SK-N-SH (cell line): Measurements from ENCODE around the gene SEMA4D. TPM values are rescaled to one million over a fixed set of nuclear protein-coding genes. Genes with fewer than 3 reads are reported as not detected.

Experiments
- CTCF ChIA-PET: fragments of 300-600, 350-600 bp; formaldehyde crosslinking; extraction: SDS; loops from one replicate; lab custom pipeline; 2021; lab: Yijun Ruan, JAX
- POLR2A ChIA-PET: fragments of 350-600 bp; sonication (Branson Sonifier 250); formaldehyde crosslinking; extraction: SDS; loops from one replicate; lab custom pipeline; 2020; ENCODE audit warnings: antibody characterized with exemption, inconsistent platforms; lab: Yijun Ruan, JAX
- DNase-seq: peaks from one replicate; pipeline ENCODE4 v3.0.0; 2012
- H2AFZ ChIP-seq: fragments of 200-600 bp; sonication (generic); 2 replicates; pipeline ENCODE4 v1.8.1; 2016; ENCODE audit warnings: antibody characterized with exemption, mild to moderate bottlenecking, low read depth
- H3F3A ChIP-seq: fragments of 200-600 bp; sonication (generic); replicated peaks from 2 replicates; pipeline ENCODE3; 2016; ENCODE audit warnings: antibody characterized with exemption, mild to moderate bottlenecking; ENCODE audit not compliant: insufficient read depth
- H3K27ac ChIP-seq, 2 experiments: fragments of 200-500 bp in 1 of 2; fragments of 200-600 bp in 1 of 2; sonication (Bioruptor generic) in 1 of 2; sonication (generic), shearing (Covaris generic) in 1 of 2; 2 replicates each; pipeline versions ENCODE4 v1.5.1 to v1.6.1; 2014 to 2016; ENCODE audit warnings: low read depth in 2 of 2, inconsistent platforms in 1 of 2, low read length in 1 of 2, mild to moderate bottlenecking in 1 of 2, mixed read lengths in 1 of 2
- H3K27me3 ChIP-seq: fragments of 200-600 bp; sonication (generic), shearing (Covaris generic); 2 replicates; pipeline ENCODE4 v1.6.1; 2016; ENCODE audit warnings: mixed run types; ENCODE audit not compliant: insufficient read depth
- H3K36me3 ChIP-seq, 2 experiments: fragments of 200-500 bp in 1 of 2; fragments of 200-600 bp in 1 of 2; sonication (Bioruptor generic) in 1 of 2; sonication (generic) in 1 of 2; replicated peaks in 1 of 2; 2 replicates each; pipeline versions ENCODE3 to v1.5.1; 2014 to 2016; ENCODE audit warnings: low read length in 1 of 2, mild to moderate bottlenecking in 1 of 2; ENCODE audit not compliant: insufficient read depth in 2 of 2, control insufficient read depth in 1 of 2
- H3K4me1 ChIP-seq, 2 experiments: fragments of 200-500 bp in 1 of 2; fragments of 200-600 bp in 1 of 2; sonication (Bioruptor generic) in 1 of 2; sonication (generic), shearing (Covaris generic) in 1 of 2; 2 replicates each; pipeline versions ENCODE4 v1.5.1 to v1.6.1; 2014 to 2016; ENCODE audit warnings: low read depth in 1 of 2, low read length in 1 of 2, mixed run types in 1 of 2; ENCODE audit not compliant: insufficient read depth in 2 of 2, control insufficient read depth in 1 of 2
- H3K4me2 ChIP-seq: fragments of 200-600 bp; sonication (generic), shearing (Covaris generic); 2 replicates; pipeline ENCODE4 v1.6.1; 2017; ENCODE audit warnings: mixed run types
- H3K4me3 ChIP-seq, 2 experiments: fragments of 200-500 bp in 1 of 2; fragments of 200-600 bp in 1 of 2; sonication (Bioruptor generic) in 1 of 2; sonication (generic), shearing (Covaris generic) in 1 of 2; 2 replicates each; pipeline versions ENCODE4 v1.5.1 to v1.8.1; 2014 to 2016; ENCODE audit warnings: low read depth in 2 of 2, inconsistent platforms in 1 of 2, low read length in 1 of 2, mild to moderate bottlenecking in 1 of 2, mixed read lengths in 1 of 2, moderate library complexity in 1 of 2
- H3K79me2 ChIP-seq: fragments of 200-600 bp; sonication (generic); 2 replicates; pipeline ENCODE4 v1.8.1; 2017; ENCODE audit warnings: mild to moderate bottlenecking; ENCODE audit not compliant: insufficient read depth
- H3K9ac ChIP-seq: fragments of 200-600 bp; sonication (generic); 2 replicates; pipeline ENCODE4 v1.6.1; 2017; ENCODE audit warnings: mixed run types
- H3K9me2 ChIP-seq: fragments of 200-600 bp; sonication (generic); 2 replicates; pipeline ENCODE4 v1.6.1; 2017; ENCODE audit warnings: mixed run types
- H3K9me3 ChIP-seq: fragments of 200-600 bp; sonication (generic); 2 replicates; pipeline ENCODE4 v1.6.1; 2017; ENCODE audit warnings: mixed run types, mild to moderate bottlenecking, moderate library complexity
- H4K20me1 ChIP-seq: fragments of 200-600 bp; sonication (generic); 2 replicates; pipeline ENCODE4 v1.6.1; 2017; ENCODE audit warnings: mild to moderate bottlenecking, mixed run types; ENCODE audit not compliant: insufficient read depth
- ELF1 ChIP-seq: IDR thresholded peaks from 2 replicates; pipeline ENCODE4 v1.4.0; 2012
- EP300 ChIP-seq, 2 experiments: IDR thresholded peaks; 2 replicates each; pipeline versions ENCODE4 v1.4.0 to v1.6.1; 2012; ENCODE audit warnings: borderline replicate concordance in 1 of 2, low read depth in 1 of 2, low read length in 1 of 2
- EZH2phosphoT487 ChIP-seq: fragments of 200-600 bp; sonication (generic); IDR thresholded peaks from 2 replicates; pipeline ENCODE4 v1.6.1; 2017; ENCODE audit warnings: low read depth, mixed run types, mild to moderate bottlenecking, antibody characterized with exemption, moderate library complexity, borderline replicate concordance
- FOSL2 ChIP-seq: IDR thresholded peaks from 2 replicates; pipeline ENCODE4 v1.4.0; 2012; ENCODE audit warnings: low read depth, mild to moderate bottlenecking, moderate library complexity, borderline replicate concordance
- GABPA ChIP-seq: IDR thresholded peaks from 2 replicates; pipeline ENCODE4 v1.4.0; 2012; ENCODE audit warnings: low read depth, mild to moderate bottlenecking
- GATA2 ChIP-seq: sonication (generic); formaldehyde crosslinking; IDR thresholded peaks from 2 replicates; pipeline ENCODE4 v1.5.0; 2020; ENCODE audit warnings: mild to moderate bottlenecking, missing genetic modification reagents
- JUND ChIP-seq: IDR thresholded peaks from 2 replicates; pipeline ENCODE4 v1.4.0; 2012
- MEF2A ChIP-seq: IDR thresholded peaks from 2 replicates; pipeline ENCODE4 v1.4.0; 2012; ENCODE audit warnings: low read depth, borderline replicate concordance
- NRF1 ChIP-seq: IDR thresholded peaks from 2 replicates; pipeline ENCODE4 v1.6.1; 2012; ENCODE audit warnings: low read depth, mild to moderate bottlenecking, low read length
- RAD21 ChIP-seq: IDR thresholded peaks from 2 replicates; pipeline ENCODE4 v1.6.1; 2012; ENCODE audit warnings: mild to moderate bottlenecking, low read length
- RFX5 ChIP-seq: IDR thresholded peaks from 2 replicates; pipeline ENCODE4 v1.6.1; 2012; ENCODE audit warnings: mild to moderate bottlenecking, improper control_type of control experiment, low read length
- TCF12 ChIP-seq: IDR thresholded peaks from 2 replicates; pipeline ENCODE4 v1.4.0; 2012
- YY1 ChIP-seq: IDR thresholded peaks from 2 replicates; pipeline ENCODE4 v1.4.0; 2012; ENCODE audit warnings: low read depth, mild to moderate bottlenecking
- WGBS: methylation state at CpG from one replicate; pipeline ENCODE4 v1.1.6; 2017; ENCODE audit warnings: low lambda C conversion rate; 5-methylcytosine and 5-hydroxymethylcytosine counted together
- polyA plus RNA-seq, 3 experiments: library from polyadenylated mRNA; depleted of rRNA; stranded (reverse); fragments of >200 nt; gene quantifications; 2 replicates each; pipeline ENCODE4 v1.2.3, GENCODE V29; 2012
- TF ChIP-seq, protein P1 (sequence below): fragments of 150-350 bp; IDR thresholded peaks from 2 replicates; pipeline ENCODE4 v1.6.1; 2016; ENCODE audit warnings: mild to moderate bottlenecking, low read depth, low read length
- TF ChIP-seq, protein P2 (sequence below): IDR thresholded peaks from 2 replicates; pipeline ENCODE4 v1.4.0; 2012; ENCODE audit warnings: low read depth, borderline replicate concordance
- TF ChIP-seq, protein P3 (sequence below): IDR thresholded peaks from 2 replicates; pipeline ENCODE4 v1.4.0; 2012; ENCODE audit warnings: low read depth, borderline replicate concordance
- TF ChIP-seq, protein P4 (sequence below): IDR thresholded peaks from 2 replicates; pipeline ENCODE4 v1.4.0; 2012; ENCODE audit warnings: low read depth
- TF ChIP-seq, protein P5 (sequence below): fragments of 200-600 bp; sonication (generic); IDR thresholded peaks from 2 replicates; pipeline ENCODE4 v1.6.1; 2017; ENCODE audit warnings: antibody characterized with exemption, mild to moderate bottlenecking, moderate library complexity

The SEMA4D gene
- polyA plus RNA-seq, 1 of the 3 experiments (the other 2 are of a cell fraction), result 4.8 TPM

DNA sequence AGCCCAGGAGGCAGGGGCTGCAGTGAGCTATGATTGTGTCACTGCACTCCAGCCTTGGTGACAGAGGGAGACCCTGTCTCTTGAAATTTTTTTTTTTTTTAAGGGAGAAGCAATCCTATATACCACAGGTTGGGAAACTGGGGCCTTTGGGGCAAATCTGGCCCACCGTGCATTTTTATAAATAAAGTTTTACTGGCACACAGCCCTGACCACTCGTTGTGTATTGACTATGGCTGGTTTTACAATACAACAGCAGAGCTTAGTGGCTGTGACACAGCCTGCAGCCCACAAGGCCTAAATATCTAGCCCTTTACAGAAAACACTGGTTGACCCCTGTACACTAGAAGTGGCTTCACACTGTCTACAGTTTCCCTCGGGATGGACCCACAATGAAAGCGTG lies 121.6 kb downstream of the SEMA4D start:
- Histone ChIP-seq H3K27me3 (no peaks in the 10 kb centered on the region), H3K4me3 (no peak overlapping the region), H3K79me2 (no peaks in the 10 kb centered on the region), H4K20me1 (no peaks in the 10 kb centered on the region), H3K9ac (no peak overlapping the region), H3K9me3 (no peaks in the 10 kb centered on the region), H3K4me2 (no peak overlapping the region), H3K9me2 (no peaks in the 10 kb centered on the region), H3K27ac (peak overlapping the region in 1 of 2 experiments; percentile 74; a peak in 2 of 4 replicates), H3K36me3 (no peaks in the 10 kb centered on the region), H2AFZ (no peak overlapping the region), H3F3A (no peaks in the 10 kb centered on the region), H3K4me1 (peaks cover 0 to 16% of the 10 kb centered on the region in 2 experiments; a peak in 1 of 4 replicates)
- 93% methylated on average over 4 of the region's 4 CpGs for WGBS
- no peak for DNase-seq
- ChIA-PET CTCF (interaction anchor here (1.1 to 7.1 kb wide), 2 partner anchors 11 to 173 kb away, joined by 4 to 52 read pairs; no protein-coding TSS in a partner anchor), POLR2A (no interaction called here)
- no peak for TF ChIP-seq TCF12
- TF ChIP-seq, protein P1, sequence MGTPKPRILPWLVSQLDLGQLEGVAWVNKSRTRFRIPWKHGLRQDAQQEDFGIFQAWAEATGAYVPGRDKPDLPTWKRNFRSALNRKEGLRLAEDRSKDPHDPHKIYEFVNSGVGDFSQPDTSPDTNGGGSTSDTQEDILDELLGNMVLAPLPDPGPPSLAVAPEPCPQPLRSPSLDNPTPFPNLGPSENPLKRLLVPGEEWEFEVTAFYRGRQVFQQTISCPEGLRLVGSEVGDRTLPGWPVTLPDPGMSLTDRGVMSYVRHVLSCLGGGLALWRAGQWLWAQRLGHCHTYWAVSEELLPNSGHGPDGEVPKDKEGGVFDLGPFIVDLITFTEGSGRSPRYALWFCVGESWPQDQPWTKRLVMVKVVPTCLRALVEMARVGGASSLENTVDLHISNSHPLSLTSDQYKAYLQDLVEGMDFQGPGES, result no peak
- TF ChIP-seq FOSL2, result no peak
- TF ChIP-seq GATA2 (CRISPR knock-in tag), result no peak
- TF ChIP-seq, protein P2, sequence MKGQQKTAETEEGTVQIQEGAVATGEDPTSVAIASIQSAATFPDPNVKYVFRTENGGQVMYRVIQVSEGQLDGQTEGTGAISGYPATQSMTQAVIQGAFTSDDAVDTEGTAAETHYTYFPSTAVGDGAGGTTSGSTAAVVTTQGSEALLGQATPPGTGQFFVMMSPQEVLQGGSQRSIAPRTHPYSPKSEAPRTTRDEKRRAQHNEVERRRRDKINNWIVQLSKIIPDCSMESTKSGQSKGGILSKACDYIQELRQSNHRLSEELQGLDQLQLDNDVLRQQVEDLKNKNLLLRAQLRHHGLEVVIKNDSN, result no peak
- no peak for TF ChIP-seq MEF2A
- no peak for TF ChIP-seq EZH2phosphoT487
- no peak for TF ChIP-seq YY1

DNA sequence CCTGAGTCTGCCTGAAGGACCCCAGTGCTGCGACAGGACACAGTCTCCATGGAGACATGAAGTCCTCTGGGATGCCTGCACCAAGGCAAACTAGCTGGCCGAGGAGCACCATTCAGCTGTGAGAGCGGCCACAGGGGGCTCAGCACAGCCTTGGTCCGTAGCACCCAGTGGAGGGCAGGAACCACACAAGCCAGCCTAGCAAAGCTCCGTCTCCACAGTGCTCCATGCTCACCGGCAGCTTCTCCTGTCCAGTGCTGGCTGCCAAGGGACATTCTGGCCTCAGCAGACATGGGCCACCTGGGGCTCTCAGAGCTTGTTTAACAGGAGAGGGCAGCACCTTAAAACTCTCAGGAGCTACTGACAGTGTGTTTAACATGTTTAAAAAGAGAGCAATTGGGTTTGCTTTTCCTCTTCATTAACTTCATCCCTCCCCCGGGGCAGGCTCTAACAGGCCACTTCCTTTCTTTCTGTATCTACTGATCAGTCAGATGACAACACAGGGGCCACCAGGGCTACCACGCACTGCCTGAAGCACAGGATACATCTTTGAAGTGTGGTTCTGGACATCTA lies 122.6 kb downstream of the SEMA4D start:
- H3K9me2 ChIP-seq, result no peaks in the 10 kb centered on the region
- H3K79me2 ChIP-seq, result no peaks in the 10 kb centered on the region
- H3K9me3 ChIP-seq, result no peaks in the 10 kb centered on the region
- H3K9ac ChIP-seq, result no peak overlapping the region
- peaks cover 0 to 16% of the 10 kb centered on the region in 2 experiments; a peak in 1 of 4 replicates for H3K4me1 ChIP-seq
- ChIA-PET POLR2A (interaction anchor here (0.9 to 1.0 kb wide), 2 partner anchors 9 to 12 kb away, joined by 3 read pairs; no protein-coding TSS in a partner anchor), CTCF (interaction anchor here (0.7 to 7.1 kb wide), 8 partner anchors 8 to 203 kb away, joined by 3 to 52 read pairs (median 4); no protein-coding TSS in a partner anchor)
- 39% methylated on average over 2 of the region's 8 CpGs for WGBS
- no peak overlapping the region for H2AFZ ChIP-seq
- no peak overlapping the region for H3K4me2 ChIP-seq
- H3K36me3 ChIP-seq, result no peaks in the 10 kb centered on the region
- no peak overlapping the region for H3K4me3 ChIP-seq
- H3F3A ChIP-seq, result no peaks in the 10 kb centered on the region
- H3K27ac ChIP-seq, result peak overlapping the region in 1 of 2 experiments; percentile 78; a peak in 2 of 4 replicates
- DNase-seq, result peak; percentile 85
- no peaks in the 10 kb centered on the region for H4K20me1 ChIP-seq
- no peaks in the 10 kb centered on the region for H3K27me3 ChIP-seq
- TF ChIP-seq GABPA (no peak), NRF1 (no peak), YY1 (no peak), EP300 (IDR thresholded peaks at IDR 0.05; ENCODE audit: borderline replicate concordance in 1 of 2, low read depth in 1 of 2, low read length in 1 of 2) (peak in 1 of 2 experiments; percentile 81; a peak in 1 of 4 replicates), RFX5 (no peak), RAD21 (peak; percentile 52), JUND (no peak), GATA2 (CRISPR knock-in tag) (peak; percentile 83), ELF1 (no peak), FOSL2 (no peak), TCF12 (no peak)
- TF ChIP-seq, protein P3, sequence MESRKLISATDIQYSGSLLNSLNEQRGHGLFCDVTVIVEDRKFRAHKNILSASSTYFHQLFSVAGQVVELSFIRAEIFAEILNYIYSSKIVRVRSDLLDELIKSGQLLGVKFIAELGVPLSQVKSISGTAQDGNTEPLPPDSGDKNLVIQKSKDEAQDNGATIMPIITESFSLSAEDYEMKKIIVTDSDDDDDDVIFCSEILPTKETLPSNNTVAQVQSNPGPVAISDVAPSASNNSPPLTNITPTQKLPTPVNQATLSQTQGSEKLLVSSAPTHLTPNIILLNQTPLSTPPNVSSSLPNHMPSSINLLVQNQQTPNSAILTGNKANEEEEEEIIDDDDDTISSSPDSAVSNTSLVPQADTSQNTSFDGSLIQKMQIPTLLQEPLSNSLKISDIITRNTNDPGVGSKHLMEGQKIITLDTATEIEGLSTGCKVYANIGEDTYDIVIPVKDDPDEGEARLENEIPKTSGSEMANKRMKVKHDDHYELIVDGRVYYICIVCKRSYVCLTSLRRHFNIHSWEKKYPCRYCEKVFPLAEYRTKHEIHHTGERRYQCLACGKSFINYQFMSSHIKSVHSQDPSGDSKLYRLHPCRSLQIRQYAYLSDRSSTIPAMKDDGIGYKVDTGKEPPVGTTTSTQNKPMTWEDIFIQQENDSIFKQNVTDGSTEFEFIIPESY, result no peak
- TF ChIP-seq, protein P4, sequence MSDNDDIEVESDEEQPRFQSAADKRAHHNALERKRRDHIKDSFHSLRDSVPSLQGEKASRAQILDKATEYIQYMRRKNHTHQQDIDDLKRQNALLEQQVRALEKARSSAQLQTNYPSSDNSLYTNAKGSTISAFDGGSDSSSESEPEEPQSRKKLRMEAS, result no peak
- TF ChIP-seq, protein P5, sequence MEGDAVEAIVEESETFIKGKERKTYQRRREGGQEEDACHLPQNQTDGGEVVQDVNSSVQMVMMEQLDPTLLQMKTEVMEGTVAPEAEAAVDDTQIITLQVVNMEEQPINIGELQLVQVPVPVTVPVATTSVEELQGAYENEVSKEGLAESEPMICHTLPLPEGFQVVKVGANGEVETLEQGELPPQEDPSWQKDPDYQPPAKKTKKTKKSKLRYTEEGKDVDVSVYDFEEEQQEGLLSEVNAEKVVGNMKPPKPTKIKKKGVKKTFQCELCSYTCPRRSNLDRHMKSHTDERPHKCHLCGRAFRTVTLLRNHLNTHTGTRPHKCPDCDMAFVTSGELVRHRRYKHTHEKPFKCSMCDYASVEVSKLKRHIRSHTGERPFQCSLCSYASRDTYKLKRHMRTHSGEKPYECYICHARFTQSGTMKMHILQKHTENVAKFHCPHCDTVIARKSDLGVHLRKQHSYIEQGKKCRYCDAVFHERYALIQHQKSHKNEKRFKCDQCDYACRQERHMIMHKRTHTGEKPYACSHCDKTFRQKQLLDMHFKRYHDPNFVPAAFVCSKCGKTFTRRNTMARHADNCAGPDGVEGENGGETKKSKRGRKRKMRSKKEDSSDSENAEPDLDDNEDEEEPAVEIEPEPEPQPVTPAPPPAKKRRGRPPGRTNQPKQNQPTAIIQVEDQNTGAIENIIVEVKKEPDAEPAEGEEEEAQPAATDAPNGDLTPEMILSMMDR, result no peak
